Liver (tissue), 9 donors: ENCODE results near the gene MED15. TPM values are rescaled to one million over a fixed set of nuclear protein-coding genes. Genes with fewer than 3 reads are reported as not detected.

Experiments used
- DNase-seq: peaks from one replicate; pipeline ENCODE4 v3.0.0-alpha.2; 2017; ENCODE audit warnings: low spot score
- H3K27ac ChIP-seq, 2 donors: one replicate each; pipeline ENCODE4 v1.7.0; 2013; ENCODE audit warnings: inconsistent platforms in 2 of 2, low read length in 2 of 2, control low read depth in 1 of 2, low read depth in 1 of 2, mild to moderate bottlenecking in 1 of 2
- H3K27me3 ChIP-seq, 4 donors: one replicate each; pipeline versions ENCODE4 v1.6.1 to v1.7.0; 2013; ENCODE audit warnings: low read length in 3 of 4, inconsistent platforms in 1 of 4, mild to moderate bottlenecking in 1 of 4, moderate library complexity in 1 of 4; ENCODE audit not compliant: control insufficient read depth in 4 of 4, insufficient read depth in 4 of 4
- H3K36me3 ChIP-seq, 4 donors: one replicate each; pipeline versions ENCODE4 v1.6.1 to v1.7.0; 2013; ENCODE audit warnings: low read length in 3 of 4, mild to moderate bottlenecking in 3 of 4, low read depth in 1 of 4, moderate library complexity in 1 of 4; ENCODE audit not compliant: control insufficient read depth in 4 of 4, insufficient read depth in 3 of 4
- H3K4me1 ChIP-seq, 4 donors: one replicate each; pipeline versions ENCODE4 v1.6.1 to v1.7.0; 2013; ENCODE audit warnings: low read length in 3 of 4, mild to moderate bottlenecking in 3 of 4, moderate library complexity in 1 of 4; ENCODE audit not compliant: control insufficient read depth in 4 of 4, insufficient read depth in 4 of 4
- H3K4me3 ChIP-seq, 3 donors: one replicate each; pipeline versions ENCODE4 v1.6.1 to v1.7.0; 2013; ENCODE audit warnings: low read length in 3 of 3, control low read depth in 1 of 3, low read depth in 1 of 3, mild to moderate bottlenecking in 1 of 3
- H3K9ac ChIP-seq, 2 donors: one replicate each; pipeline ENCODE4 v1.7.0; 2013; ENCODE audit warnings: low read length in 2 of 2, mild to moderate bottlenecking in 2 of 2, moderate library complexity in 2 of 2, control low read depth in 1 of 2, low read depth in 1 of 2
- H3K9me3 ChIP-seq, 4 donors: one replicate each; pipeline versions ENCODE4 v1.6.1 to v1.7.0; 2013; ENCODE audit warnings: low read length in 3 of 4; ENCODE audit not compliant: control insufficient read depth in 4 of 4
- ATF3 ChIP-seq: IDR thresholded peaks from 2 replicates; pipeline ENCODE4 v1.6.1; 2016; ENCODE audit warnings: antibody characterized with exemption
- CTCF ChIP-seq: fragments of 150-350 bp; IDR thresholded peaks from 2 replicates; pipeline ENCODE4 v1.5.1; 2017; ENCODE audit warnings: improper control_type of control experiment, low read depth, low read length; ENCODE audit not compliant: missing input control
- EGR1 ChIP-seq, 2 donors: IDR thresholded peaks; 2 replicates each; pipeline ENCODE4 v1.6.1; 2016 to 2018; ENCODE audit warnings: antibody characterized with exemption in 2 of 2, low read depth in 2 of 2
- FOXA1 ChIP-seq: IDR thresholded peaks from 2 replicates; pipeline ENCODE4 v1.6.1; 2016; ENCODE audit warnings: antibody characterized with exemption
- FOXA2 ChIP-seq: IDR thresholded peaks from 2 replicates; pipeline ENCODE4 v1.6.1; 2016; ENCODE audit warnings: antibody characterized with exemption
- GABPA ChIP-seq, 2 donors: IDR thresholded peaks in 1 of 2; conservative IDR thresholded peaks in 1 of 2; 2 replicates each; pipeline ENCODE4 v1.6.1; 2016; ENCODE audit warnings: antibody characterized with exemption in 2 of 2, mild to moderate bottlenecking in 1 of 2, moderate library complexity in 1 of 2
- HNF4A ChIP-seq, 2 donors: conservative IDR thresholded peaks; 2 replicates each; pipeline ENCODE4 v1.6.1; 2016; ENCODE audit warnings: antibody characterized with exemption in 2 of 2, mild to moderate bottlenecking in 2 of 2
- HNF4G ChIP-seq: IDR thresholded peaks from 2 replicates; pipeline ENCODE4 v1.6.1; 2016; ENCODE audit warnings: antibody characterized with exemption
- JUND ChIP-seq, 2 donors: IDR thresholded peaks; 2 replicates each; pipeline ENCODE4 v1.6.1; 2016; ENCODE audit warnings: antibody characterized with exemption in 2 of 2
- MAX ChIP-seq: IDR thresholded peaks from 2 replicates; pipeline ENCODE4 v1.6.1; 2016; ENCODE audit warnings: antibody characterized with exemption
- NR2F2 ChIP-seq: IDR thresholded peaks from 2 replicates; pipeline ENCODE4 v1.6.1; 2016; ENCODE audit warnings: antibody characterized with exemption
- RAD21 ChIP-seq, 2 donors: IDR thresholded peaks; 2 replicates each; pipeline ENCODE4 v1.6.1; 2016; ENCODE audit warnings: antibody characterized with exemption in 2 of 2, mild to moderate bottlenecking in 2 of 2
- REST ChIP-seq: IDR thresholded peaks from 2 replicates; pipeline ENCODE4 v1.6.1; 2016; ENCODE audit warnings: antibody characterized with exemption, mild to moderate bottlenecking
- RXRA ChIP-seq, 2 donors: IDR thresholded peaks; 2 replicates each; pipeline ENCODE4 v1.6.1; 2017 to 2018; ENCODE audit warnings: antibody characterized with exemption in 2 of 2, mild to moderate bottlenecking in 1 of 2
- SP1 ChIP-seq: IDR thresholded peaks from 2 replicates; pipeline ENCODE4 v1.6.1; 2018; ENCODE audit warnings: antibody characterized with exemption, mild to moderate bottlenecking
- TAF1 ChIP-seq: conservative IDR thresholded peaks from 2 replicates; pipeline ENCODE4 v1.6.1; 2016; ENCODE audit warnings: antibody characterized with exemption, mild to moderate bottlenecking
- YY1 ChIP-seq: IDR thresholded peaks from 2 replicates; pipeline ENCODE4 v1.6.1; 2016; ENCODE audit warnings: antibody characterized with exemption, mild to moderate bottlenecking
- ZBTB33 ChIP-seq: IDR thresholded peaks from 2 replicates; pipeline ENCODE4 v1.6.1; 2016; ENCODE audit warnings: antibody characterized with exemption
- WGBS: extraction: QIAGEN DNeasy Blood & Tissue Kit; methylation state at CpG from one replicate; pipeline ENCODE4 v1.1.7; 2013; 5-methylcytosine and 5-hydroxymethylcytosine counted together
- polyA plus RNA-seq, 2 donors: library from polyadenylated mRNA; stranded (reverse) in 1 of 2; unstranded in 1 of 2; fragments of 200-250 nt in 1 of 2; fragments of >200 nt in 1 of 2; fragmentation: Nextera tagmentation in 1 of 2; extraction: Ambion mirVana in 1 of 2; gene quantifications; one replicate each; pipeline versions ENCODE4 v1.2.1 to v1.2.3, GENCODE V29; 2013 to 2015
- total RNA-seq, 2 donors: library from RNA; depleted of rRNA; stranded (reverse); fragments of >200 nt; gene quantifications; one replicate each; pipeline ENCODE4 v1.2.3, GENCODE V29; 2014
- donor health status: healthy.
- donor health status: healthy.
- donor health status: healthy.
- donor health status: healthy.
- donor health status: healthy.

MED15 gene
- total and polyA plus RNA-seq, 4 donors = 9.7 to 28.0 (median 16.2) TPM

- DNase-seq = no peak
- 83% methylated on average over 6 of the region's 6 CpGs for WGBS
- no peaks in the 10 kb centered on the region for H3K27me3 ChIP-seq
- H3K36me3 ChIP-seq = peaks cover 0 to 6% (median 2%) of the 10 kb centered on the region in 4 donors
- H3K9ac ChIP-seq = no peak overlapping the region
- H3K9me3 ChIP-seq = no peaks in the 10 kb centered on the region
- H3K27ac ChIP-seq = no peak overlapping the region
- TF ChIP-seq CTCF (no peak), FOXA2 (no peak), SP1 (no peak)
- H3K4me3 ChIP-seq = no peak overlapping the region
- H3K4me1 ChIP-seq = peaks cover 3 to 8% (median 6%) of the 10 kb centered on the region in 4 donors
These were observed 7.4 kb downstream of the MED15 start for GRCh38 chr22:20514658-20515406.

- Histone ChIP-seq H3K27ac (no peak overlapping the region), H3K4me3 (no peak overlapping the region), H3K36me3 (peaks cover 3 to 10% (median 7%) of the 10 kb centered on the region in 4 donors), H3K27me3 (no peaks in the 10 kb centered on the region), H3K9me3 (no peaks in the 10 kb centered on the region), H3K9ac (no peak overlapping the region), H3K4me1 (peaks cover 0 to 4% (median 1%) of the 10 kb centered on the region in 4 donors)
- no peak for DNase-seq
- TF ChIP-seq JUND (IDR thresholded peaks at IDR 0.05) (no peak), RAD21 (IDR thresholded peaks at IDR 0.05) (no peak), YY1 (no peak), FOXA1 (no peak), RXRA (IDR thresholded peaks at IDR 0.05) (no peak), EGR1 (IDR thresholded peaks at IDR 0.05; ENCODE audit: low read depth in 2 of 2) (no peak), GABPA (IDR thresholded peaks at IDR 0.05 in 1 of 2, conservative IDR thresholded peaks at IDR 0.05 in 1 of 2) (no peak), MAX (no peak), FOXA2 (no peak), HNF4A (conservative IDR thresholded peaks at IDR 0.05) (no peak), HNF4G (no peak), ATF3 (no peak), ZBTB33 (no peak), TAF1 (no peak), REST (no peak), CTCF (no peak), NR2F2 (no peak)
- WGBS = 93% methylated on average over 2 of the region's 2 CpGs
These were observed 9.0 kb downstream of the MED15 start for GRCh38 chr22:20516399-20516798.
